Vagina (tissue), 2 donors: Measurements from ENCODE around the gene BMP2K.

Experiments used
- CTCF ChIP-seq, 3 experiments: fragments of 450-650 bp in 2 of 3; fragments of 200-600 bp in 1 of 3; sonication (generic) in 1 of 3; IDR thresholded peaks; one replicate each; pipeline ENCODE4 v1.5.1; 2017 to 2019; ENCODE audit warnings: antibody characterized with exemption in 3 of 3, mild to moderate bottlenecking in 2 of 3, moderate library complexity in 2 of 3
- POLR2AphosphoS5 ChIP-seq, 2 donors: sonication (generic); formaldehyde crosslinking; IDR thresholded peaks; one replicate each; pipeline ENCODE4 v1.9.0; 2017; ENCODE audit warnings: antibody characterized with exemption in 2 of 2, mild to moderate bottlenecking in 2 of 2, low read depth in 1 of 2; ENCODE audit not compliant: insufficient read depth in 1 of 2

GRCh38 chr4:78800965-78801364 lies 24.8 kb downstream of the BMP2K start:
- TF ChIP-seq CTCF (IDR thresholded peaks at IDR 0.05) = no peak
- TF ChIP-seq POLR2AphosphoS5 (IDR thresholded peaks at IDR 0.05; ENCODE audit: insufficient read depth in 1 of 2, low read depth in 1 of 2) = no peak
